Bronchial epithelial cell (primary cell): ENCODE results near the gene LHPP. TPM values are rescaled to one million over a fixed set of nuclear protein-coding genes. Genes with fewer than 3 reads are reported as not detected.
A peak's percentile ranks its signal among the peaks of the same experiment; 100 is the strongest.

Source experiments
- DNase-seq: peaks from one replicate; pipeline ENCODE4 v3.0.0-alpha.2; 2010; ENCODE audit warnings: low read depth
- FAIRE-seq: peaks from 2 replicates; lab custom pipeline; 2011; peaks lifted over from hg19 to GRCh38; lab: Jason Lieb, UNC
- H3K27me3 ChIP-seq: 2 replicates; pipeline ENCODE4 v1.5.1; 2011; ENCODE audit warnings: low read length; ENCODE audit not compliant: control insufficient read depth, insufficient read depth
- H3K36me3 ChIP-seq: 2 replicates; pipeline ENCODE4 v1.5.1; 2011; ENCODE audit warnings: low read length; ENCODE audit not compliant: control insufficient read depth, insufficient read depth
- H3K4me3 ChIP-seq: 2 replicates; pipeline ENCODE4 v1.5.1; 2011; ENCODE audit warnings: mild to moderate bottlenecking, low read depth, low read length, control low read depth
- total RNA-seq: library from RNA; depleted of rRNA; stranded (reverse); fragments of >200 nt; gene quantifications from 2 replicates; pipeline ENCODE4 v1.2.1, GENCODE V29; 2014
- TF ChIP-seq, protein P1 (sequence below): IDR thresholded peaks from 2 replicates; pipeline ENCODE4 v1.5.1; 2011; ENCODE audit warnings: mild to moderate bottlenecking, moderate library complexity, low read length, control low read depth, inconsistent platforms; ENCODE audit not compliant: insufficient read depth, severe bottlenecking

LHPP gene
- total RNA-seq, 1 donor from 2014 or later, result 14.0 TPM

DNA sequence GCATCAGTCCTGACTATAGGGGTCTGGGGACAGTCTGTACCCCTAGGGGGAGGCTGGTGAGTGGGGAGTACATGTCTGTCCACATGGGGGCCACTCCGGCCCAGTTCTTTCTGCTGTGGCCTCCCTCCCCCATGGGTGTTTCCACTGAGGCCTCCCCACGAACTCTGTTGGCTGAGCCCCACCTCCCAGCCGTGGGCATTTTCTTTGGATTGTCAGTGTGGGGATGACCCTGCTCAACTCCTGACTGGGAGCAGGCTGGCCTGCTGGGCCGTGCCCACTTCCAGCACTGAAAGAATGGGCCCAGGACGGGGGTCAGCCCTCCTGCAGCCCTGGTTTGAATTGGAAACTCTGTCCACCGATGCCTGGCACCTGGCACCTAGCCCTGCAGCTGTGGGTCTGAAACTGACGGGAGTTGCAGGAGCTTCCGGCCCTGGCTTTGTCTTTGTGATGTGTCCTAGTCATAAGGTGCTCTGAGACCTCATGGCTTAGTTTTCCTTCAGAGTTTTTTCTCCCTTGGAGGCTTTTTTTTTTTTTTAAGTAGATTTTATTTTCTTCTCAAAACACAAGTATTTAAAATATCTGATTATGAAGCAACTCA is 46.5 kb downstream of the LHPP start:
- no peak overlapping the region for H3K4me3 ChIP-seq
- TF ChIP-seq, protein P1, sequence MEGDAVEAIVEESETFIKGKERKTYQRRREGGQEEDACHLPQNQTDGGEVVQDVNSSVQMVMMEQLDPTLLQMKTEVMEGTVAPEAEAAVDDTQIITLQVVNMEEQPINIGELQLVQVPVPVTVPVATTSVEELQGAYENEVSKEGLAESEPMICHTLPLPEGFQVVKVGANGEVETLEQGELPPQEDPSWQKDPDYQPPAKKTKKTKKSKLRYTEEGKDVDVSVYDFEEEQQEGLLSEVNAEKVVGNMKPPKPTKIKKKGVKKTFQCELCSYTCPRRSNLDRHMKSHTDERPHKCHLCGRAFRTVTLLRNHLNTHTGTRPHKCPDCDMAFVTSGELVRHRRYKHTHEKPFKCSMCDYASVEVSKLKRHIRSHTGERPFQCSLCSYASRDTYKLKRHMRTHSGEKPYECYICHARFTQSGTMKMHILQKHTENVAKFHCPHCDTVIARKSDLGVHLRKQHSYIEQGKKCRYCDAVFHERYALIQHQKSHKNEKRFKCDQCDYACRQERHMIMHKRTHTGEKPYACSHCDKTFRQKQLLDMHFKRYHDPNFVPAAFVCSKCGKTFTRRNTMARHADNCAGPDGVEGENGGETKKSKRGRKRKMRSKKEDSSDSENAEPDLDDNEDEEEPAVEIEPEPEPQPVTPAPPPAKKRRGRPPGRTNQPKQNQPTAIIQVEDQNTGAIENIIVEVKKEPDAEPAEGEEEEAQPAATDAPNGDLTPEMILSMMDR, result no peak
- DNase-seq, result no peak
- no peaks in the 10 kb centered on the region for H3K36me3 ChIP-seq
- no peaks in the 10 kb centered on the region for H3K27me3 ChIP-seq
- no peak for FAIRE-seq

DNA sequence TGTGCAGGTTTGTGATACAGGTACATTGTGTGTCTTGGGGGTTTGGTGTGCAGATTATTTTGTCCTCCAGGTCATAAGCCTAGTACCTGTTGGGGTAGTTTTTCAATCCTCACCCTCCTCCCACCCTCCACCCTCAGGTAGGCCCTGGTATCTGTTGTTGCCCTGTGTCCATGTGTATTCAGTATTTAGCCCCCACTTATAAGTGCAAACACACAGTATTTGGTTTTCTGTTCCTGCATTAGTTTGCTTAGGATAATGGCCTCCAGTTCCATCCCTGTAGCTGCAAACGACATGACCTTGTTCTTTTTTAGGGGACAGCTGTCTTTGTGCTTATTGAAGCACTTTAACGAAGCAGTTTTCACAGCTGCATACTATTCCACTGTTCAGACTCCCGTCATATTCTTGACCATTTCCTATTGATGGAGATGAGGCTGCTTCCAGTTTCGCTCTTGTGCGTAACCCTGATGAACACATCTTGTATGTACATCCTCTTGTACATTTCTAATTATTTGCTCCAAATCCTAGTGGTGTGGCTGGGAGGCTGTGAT is 47.4 kb downstream of the LHPP start:
- H3K4me3 ChIP-seq, result no peak overlapping the region
- no peaks in the 10 kb centered on the region for H3K27me3 ChIP-seq
- DNase-seq, result no peak
- no peaks in the 10 kb centered on the region for H3K36me3 ChIP-seq
- peak; percentile 55 for FAIRE-seq
- TF ChIP-seq, protein P1, result no peak

DNA sequence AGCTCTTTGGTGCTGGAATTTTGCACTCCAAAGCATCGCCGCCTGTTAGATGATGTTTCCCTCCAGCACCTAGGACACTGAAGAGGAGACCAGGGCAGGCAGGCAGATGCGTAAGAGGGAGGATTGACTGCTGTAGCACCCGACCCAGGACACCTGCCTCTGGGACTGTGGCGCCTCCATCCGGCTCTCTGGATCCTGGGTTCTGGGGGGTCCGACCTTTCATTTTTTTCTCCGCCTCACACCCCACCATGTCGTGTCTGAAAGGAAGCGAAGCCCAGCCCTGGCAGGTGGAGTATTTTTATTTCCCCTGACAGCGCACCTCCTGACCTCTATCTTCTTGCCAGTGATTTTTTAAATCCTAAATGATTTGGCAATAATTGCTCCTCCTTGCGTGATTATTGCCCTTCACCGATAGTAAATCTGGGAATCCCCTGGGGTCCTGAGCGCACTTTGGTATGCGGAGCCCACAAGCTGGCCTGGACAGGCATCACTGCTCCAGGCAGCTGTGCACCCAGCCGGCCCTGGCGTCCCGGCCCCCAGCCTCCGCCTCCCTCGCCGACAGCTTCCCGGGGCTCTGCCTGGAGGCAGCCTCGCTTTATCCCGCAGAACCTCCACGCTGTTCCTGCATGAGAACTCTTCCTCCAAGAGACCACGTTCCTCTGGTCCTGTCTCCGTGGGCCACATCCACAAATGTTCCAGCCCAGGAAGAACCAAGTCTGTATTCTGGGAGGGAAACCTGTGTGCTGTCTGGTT is 48.4 kb downstream of the LHPP start:
- FAIRE-seq, result no peak

DNA sequence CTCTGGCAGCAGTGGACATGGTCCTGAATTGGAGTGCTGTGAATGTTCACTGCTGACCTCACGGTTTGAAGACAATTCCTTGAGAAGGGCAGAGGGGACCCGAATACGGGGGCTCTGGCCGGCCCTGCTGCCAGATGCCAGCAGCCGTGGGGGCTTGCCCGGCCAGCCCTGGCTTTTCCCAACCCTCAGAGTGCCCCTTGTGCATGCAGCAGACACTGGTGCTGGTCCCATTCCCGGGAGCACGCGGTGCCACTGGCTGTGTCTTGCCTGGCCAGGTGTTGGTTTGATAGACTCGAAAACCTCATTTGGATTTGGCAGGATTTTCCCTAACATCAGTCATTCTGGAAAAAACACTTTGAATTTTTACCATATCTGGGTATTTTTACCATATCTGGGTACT is 49.1 kb downstream of the LHPP start:
- H3K4me3 ChIP-seq, result no peak overlapping the region
- H3K36me3 ChIP-seq, result no peaks in the 10 kb centered on the region
- FAIRE-seq (no peak), DNase-seq (no peak)
- TF ChIP-seq, protein P1, result no peak
- no peaks in the 10 kb centered on the region for H3K27me3 ChIP-seq

More for the DNA sequence above, 48.4 kb downstream of the LHPP start:
- Histone ChIP-seq H3K4me3 (no peak overlapping the region), H3K36me3 (no peaks in the 10 kb centered on the region), H3K27me3 (no peaks in the 10 kb centered on the region)
- TF ChIP-seq, protein P1, result no peak
- DNase-seq, result no peak

DNA sequence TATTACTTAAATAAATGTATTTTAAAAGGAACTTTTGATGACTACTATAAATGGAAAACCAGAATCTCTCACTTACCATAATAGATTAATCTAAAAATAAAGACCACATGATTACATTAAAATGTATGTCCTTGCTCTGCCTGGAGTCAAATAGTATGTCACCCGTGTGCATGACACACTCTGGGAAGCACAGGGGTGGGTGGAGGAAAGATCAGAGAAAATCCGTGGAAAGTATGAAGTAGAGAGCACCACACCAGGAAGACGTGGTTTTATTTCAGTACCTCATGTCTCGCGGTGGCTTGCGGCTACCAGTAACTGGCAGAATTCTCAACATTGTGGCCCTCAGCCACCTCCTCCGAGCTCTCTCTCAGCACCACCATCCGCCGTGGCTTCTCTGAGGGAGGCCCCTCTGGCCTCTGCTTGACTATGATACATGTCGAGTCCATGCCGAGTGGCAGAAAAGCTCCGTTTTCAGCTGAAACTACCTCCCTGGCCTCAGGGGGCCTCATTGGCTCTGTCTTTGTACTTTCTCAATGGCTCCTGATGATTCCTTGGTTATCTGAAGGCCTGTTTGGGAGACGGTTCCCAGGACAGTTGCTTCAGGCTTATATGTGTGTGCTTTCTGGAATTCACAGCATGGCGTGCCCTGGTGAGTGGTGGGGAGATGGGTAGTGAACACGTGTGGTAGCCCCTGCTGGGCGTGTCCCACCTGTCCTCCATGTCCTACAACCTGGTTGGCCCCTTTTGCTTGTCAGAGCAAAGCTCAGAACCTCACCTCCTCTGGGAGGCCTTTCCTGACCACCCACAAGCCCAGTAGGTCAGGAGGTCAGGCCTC is 49.8 kb downstream of the LHPP start:
- H3K36me3 ChIP-seq, result no peaks in the 10 kb centered on the region
- DNase-seq (no peak), FAIRE-seq (no peak)
- no peaks in the 10 kb centered on the region for H3K27me3 ChIP-seq
- H3K4me3 ChIP-seq, result no peak overlapping the region
- TF ChIP-seq, protein P1, result no peak
